Stomach (tissue), 9 donors: ENCODE results near the gene TOX2. TPM values are rescaled to one million over a fixed set of nuclear protein-coding genes. Genes with fewer than 3 reads are reported as not detected.

ENCODE experiments used
- DNase-seq, 2 donors: peaks; one replicate each; pipeline versions ENCODE4 v3.0.0 to v3.0.0-alpha.2; 2013 to 2019
- H3K27ac ChIP-seq, 5 donors: fragments of 200-600 bp in 4 of 5; sonication (generic) in 4 of 5; one replicate each; pipeline ENCODE4 v1.5.1; 2013 to 2019; ENCODE audit warnings: mild to moderate bottlenecking in 1 of 5, moderate library complexity in 1 of 5
- H3K27me3 ChIP-seq, 3 donors: fragments of 200-600 bp; sonication (generic); one replicate each; pipeline ENCODE4 v1.5.1; 2017 to 2019; ENCODE audit warnings: mixed run types in 1 of 3
- H3K36me3 ChIP-seq, 4 donors: fragments of 200-600 bp; sonication (generic); 1 replicate in 3 of 4; 2 replicates in 1 of 4; pipeline ENCODE4 v1.5.1; 2016 to 2019
- H3K4me1 ChIP-seq, 4 donors: fragments of 200-600 bp; sonication (generic); one replicate each; pipeline ENCODE4 v1.5.1; 2016 to 2019
- H3K4me3 ChIP-seq, 4 donors: fragments of 200-600 bp; sonication (generic) in 3 of 4; one replicate each; pipeline ENCODE4 v1.5.1; 2016 to 2019; ENCODE audit warnings: mild to moderate bottlenecking in 1 of 4
- H3K9me3 ChIP-seq, 4 donors: fragments of 200-600 bp; sonication (generic); one replicate each; pipeline ENCODE4 v1.5.1; 2016 to 2019
- CTCF ChIP-seq, 7 experiments: fragments of 450-650 bp in 4 of 7; fragments of 200-600 bp in 3 of 7; sonication (generic) in 3 of 7; IDR thresholded peaks; one replicate each; pipeline ENCODE4 v1.5.1; 2016 to 2019; ENCODE audit warnings: antibody characterized with exemption in 7 of 7, control low read depth in 2 of 7, mild to moderate bottlenecking in 1 of 7
- EP300 ChIP-seq: sonication (generic); formaldehyde crosslinking; IDR thresholded peaks from one replicate; pipeline ENCODE4 v1.6.1; 2017; ENCODE audit warnings: antibody characterized with exemption
- POLR2A ChIP-seq, 4 donors: fragments of 450-650 bp; IDR thresholded peaks; one replicate each; pipeline ENCODE4 v1.6.1; 2016; ENCODE audit warnings: antibody characterized with exemption in 4 of 4, control low read depth in 2 of 4, mild to moderate bottlenecking in 1 of 4, moderate library complexity in 1 of 4
- POLR2AphosphoS5 ChIP-seq, 3 donors: sonication (generic); formaldehyde crosslinking; IDR thresholded peaks; one replicate each; pipeline ENCODE4 v1.6.1; 2016; ENCODE audit warnings: antibody characterized with exemption in 3 of 3
- WGBS, 5 donors: extraction: QIAGEN DNeasy Blood & Tissue Kit in 3 of 5; methylation state at CpG; one replicate each; pipeline versions ENCODE4 v1.1.5 to v1.1.7; 2013 to 2018; 5-methylcytosine and 5-hydroxymethylcytosine counted together
- intact Hi-C: fragments of 100-400 bp; cut with DNase I; formaldehyde crosslinking; loops from one replicate; pipeline ENCODE4 v1.15.1; 2023; ENCODE audit warnings: low total_unique reads
- polyA plus RNA-seq, 3 donors: library from polyadenylated mRNA; stranded (reverse); fragments of 200-250 nt; gene quantifications; one replicate each; pipeline ENCODE4 v1.2.3, GENCODE V29; 2013
- total RNA-seq, 5 donors: library from RNA; depleted of rRNA; stranded (reverse); fragments of >200 nt; gene quantifications; one replicate each; pipeline versions ENCODE4 v1.1.0 to v1.2.3, GENCODE V29; 2014 to 2016
- donor health status: healthy with polysubstance abuse.
- donor health status: Bipolar disorder and iron deficiency.
- donor health status: healthy.

TOX2 gene
- total and polyA plus RNA-seq, 8 donors, result 0.87 to 20.2 (median 7.0) TPM; not detected in 1

- intact Hi-C loops, result no loop called here
- 84 to 93% (median 87%) methylated on average over 5 of the region's 5 CpGs for WGBS, 5 donors
These were observed 29.1 kb downstream of the TOX2 start for GRCh38 chr20:43943725-43944124.

GRCh38 chr20:43944653-43945235 is 30.1 kb downstream of the TOX2 start:
- Histone ChIP-seq H3K27me3 (peaks cover 0 to 4% (median 0%) of the 10 kb centered on the region in 3 donors), H3K27ac (no peak overlapping the region), H3K9me3 (no peaks in the 10 kb centered on the region), H3K4me1 (peaks cover 9 to 55% (median 25%) of the 10 kb centered on the region in 4 donors), H3K36me3 (no peaks in the 10 kb centered on the region), H3K4me3 (no peak overlapping the region)
- 80 to 87% (median 85%) methylated on average over 6 of the region's 6 CpGs for WGBS, 5 donors
- intact Hi-C loops, result no loop called here
- DNase-seq, result no peak
- TF ChIP-seq EP300, result no peak
- no peak for TF ChIP-seq POLR2A (IDR thresholded peaks at IDR 0.05)
- TF ChIP-seq POLR2AphosphoS5 (IDR thresholded peaks at IDR 0.05), result no peak
- TF ChIP-seq CTCF (IDR thresholded peaks at IDR 0.05), result no peak

More at GRCh38 chr20:43943725-43944124, 29.1 kb downstream of the TOX2 start:
- H3K4me3 ChIP-seq, result no peak overlapping the region
- H3K27me3 ChIP-seq, result no peaks in the 10 kb centered on the region
- TF ChIP-seq POLR2A (IDR thresholded peaks at IDR 0.05), result no peak
- TF ChIP-seq CTCF (IDR thresholded peaks at IDR 0.05), result no peak
- no peak for TF ChIP-seq POLR2AphosphoS5 (IDR thresholded peaks at IDR 0.05)
- no peak for TF ChIP-seq EP300
- H3K9me3 ChIP-seq, result no peaks in the 10 kb centered on the region
- H3K36me3 ChIP-seq, result no peaks in the 10 kb centered on the region
- no peak overlapping the region for H3K27ac ChIP-seq
- DNase-seq, result no peak
- H3K4me1 ChIP-seq, result peaks cover 9 to 55% (median 31%) of the 10 kb centered on the region in 4 donors

DNA sequence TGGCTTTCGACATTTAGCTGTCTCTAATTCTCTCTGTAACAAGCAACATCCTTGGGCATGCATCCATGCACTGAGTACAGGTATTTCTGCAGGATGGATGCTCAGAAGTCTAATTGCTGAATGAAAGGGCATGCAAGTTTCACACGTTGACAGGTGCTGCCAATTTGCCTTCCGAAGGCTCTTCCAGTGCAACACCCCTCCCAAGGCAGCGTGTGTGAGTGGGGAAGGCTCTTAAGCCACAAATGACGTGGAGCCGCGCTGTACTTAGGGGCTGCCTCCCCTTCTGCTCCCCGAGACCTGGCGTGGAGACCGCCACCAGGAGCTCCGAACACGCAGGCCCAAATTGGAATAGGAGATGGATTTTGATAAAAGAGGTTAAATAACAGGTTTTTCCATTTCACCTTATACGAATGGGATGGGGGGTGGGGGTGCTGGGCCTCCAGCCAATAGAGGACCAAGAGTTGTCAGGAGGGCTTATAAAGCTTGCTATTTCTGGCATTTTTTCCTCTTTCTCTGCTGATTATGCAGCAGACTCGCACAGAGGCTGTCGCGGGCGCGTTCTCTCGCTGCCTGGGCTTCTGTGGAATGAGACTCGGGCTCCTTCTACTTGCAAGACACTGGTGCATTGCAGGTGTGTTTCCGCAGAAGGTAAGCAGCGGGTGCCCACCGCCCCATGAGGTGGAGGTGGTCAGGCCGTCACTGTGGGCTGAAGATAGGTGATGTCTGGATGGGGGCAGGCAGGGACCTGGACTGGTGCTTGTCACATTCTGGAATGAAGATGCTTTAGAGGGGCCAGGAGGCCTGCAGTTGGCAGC is 30.9 kb downstream of the TOX2 start:
- TF ChIP-seq CTCF (IDR thresholded peaks at IDR 0.05) (no peak), POLR2A (IDR thresholded peaks at IDR 0.05) (no peak), POLR2AphosphoS5 (IDR thresholded peaks at IDR 0.05) (no peak), EP300 (no peak)
- H3K4me3 ChIP-seq, result no peak overlapping the region
- intact Hi-C loops, result no loop called here
- peaks cover 0 to 5% (median 0%) of the 10 kb centered on the region in 3 donors for H3K27me3 ChIP-seq
- H3K9me3 ChIP-seq, result no peaks in the 10 kb centered on the region
- no peaks in the 10 kb centered on the region for H3K36me3 ChIP-seq
- DNase-seq, result no peak
- 80 to 86% (median 81%) methylated on average over 24 of the region's 24 CpGs for WGBS, 5 donors
- no peak overlapping the region for H3K27ac ChIP-seq
- H3K4me1 ChIP-seq, result peaks cover 7 to 54% (median 25%) of the 10 kb centered on the region in 4 donors

GRCh38 chr20:43946206-43946491 is 31.5 kb downstream of the TOX2 start:
- Histone ChIP-seq H3K36me3 (no peaks in the 10 kb centered on the region), H3K4me3 (no peak overlapping the region), H3K27me3 (peaks cover 0 to 5% (median 0%) of the 10 kb centered on the region in 3 donors), H3K4me1 (peaks cover 7 to 54% (median 27%) of the 10 kb centered on the region in 4 donors), H3K9me3 (no peaks in the 10 kb centered on the region), H3K27ac (no peak overlapping the region)
- intact Hi-C loops, result no loop called here
- DNase-seq, result no peak
- whole genome bisulfite sequencing, 5 donors, result 83 to 95% (median 93%) methylated on average over 1 to 2 of the region's 2 CpGs
- no peak for TF ChIP-seq POLR2A (IDR thresholded peaks at IDR 0.05)
- TF ChIP-seq CTCF (IDR thresholded peaks at IDR 0.05), result no peak
- no peak for TF ChIP-seq POLR2AphosphoS5 (IDR thresholded peaks at IDR 0.05)
- no peak for TF ChIP-seq EP300
